GM19099 (cell line): Measurements from ENCODE around the gene SLC16A8.

Source experiments
- POLR2A ChIP-seq: IDR thresholded peaks from 3 replicates; pipeline ENCODE4 v1.6.1; 2011; ENCODE audit warnings: low read depth; ENCODE audit not compliant: insufficient read length; ENCODE audit errors: extremely low read depth

Gene SLC16A8

DNA sequence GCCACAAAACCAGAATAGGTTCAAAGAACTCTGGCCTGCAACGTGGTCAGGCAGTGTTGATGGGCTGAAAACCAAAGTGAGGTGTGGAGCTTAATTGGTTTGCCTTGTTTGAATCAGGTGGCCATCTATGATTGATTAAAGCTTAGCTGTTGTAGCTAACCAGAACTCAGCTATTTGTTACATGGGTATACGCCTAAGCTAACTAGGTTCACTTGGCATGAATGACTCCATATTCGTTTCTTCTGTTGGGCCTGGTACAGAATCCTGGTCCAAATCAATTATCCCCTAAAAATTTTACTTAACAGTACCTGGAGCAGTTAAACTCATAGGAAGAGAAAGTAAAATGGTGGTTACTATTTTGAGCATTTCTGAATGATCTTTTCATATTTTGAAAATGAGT, 34.2 kb upstream of the SLC16A8 start:
- TF ChIP-seq POLR2A = no peak

GRCh38 chr22:38115423-38116205, 31.6 kb upstream of the SLC16A8 start:
- TF ChIP-seq POLR2A = no peak

- no peak for TF ChIP-seq POLR2A
Measured at GRCh38 chr22:38114484-38115398, 30.8 kb upstream of the SLC16A8 start.

- no peak for TF ChIP-seq POLR2A
Measured at GRCh38 chr22:38112381-38112780, 28.4 kb upstream of the SLC16A8 start.

DNA sequence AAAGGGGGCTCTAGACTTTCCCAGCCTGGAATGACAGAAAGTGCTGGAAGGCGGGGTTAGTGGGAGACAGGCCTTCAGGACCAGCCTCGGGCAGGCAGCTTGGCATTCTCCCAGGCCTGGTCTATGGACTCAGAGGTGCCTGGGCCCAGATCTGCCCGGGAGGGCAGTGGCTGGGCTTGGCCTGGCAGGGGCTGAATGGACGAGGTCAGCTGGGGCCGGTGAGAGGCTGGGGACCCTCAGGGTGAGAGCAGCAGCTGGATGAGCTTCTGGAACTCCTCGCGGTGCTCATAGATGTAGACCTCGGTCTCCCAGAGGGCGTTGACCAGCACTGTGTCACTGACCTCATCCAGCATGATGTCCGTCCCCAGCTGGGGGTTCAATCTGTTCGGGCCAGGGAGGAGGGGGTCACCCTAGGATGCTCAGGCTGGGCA, 28.0 kb upstream of the SLC16A8 start:
- TF ChIP-seq POLR2A = no peak

DNA sequence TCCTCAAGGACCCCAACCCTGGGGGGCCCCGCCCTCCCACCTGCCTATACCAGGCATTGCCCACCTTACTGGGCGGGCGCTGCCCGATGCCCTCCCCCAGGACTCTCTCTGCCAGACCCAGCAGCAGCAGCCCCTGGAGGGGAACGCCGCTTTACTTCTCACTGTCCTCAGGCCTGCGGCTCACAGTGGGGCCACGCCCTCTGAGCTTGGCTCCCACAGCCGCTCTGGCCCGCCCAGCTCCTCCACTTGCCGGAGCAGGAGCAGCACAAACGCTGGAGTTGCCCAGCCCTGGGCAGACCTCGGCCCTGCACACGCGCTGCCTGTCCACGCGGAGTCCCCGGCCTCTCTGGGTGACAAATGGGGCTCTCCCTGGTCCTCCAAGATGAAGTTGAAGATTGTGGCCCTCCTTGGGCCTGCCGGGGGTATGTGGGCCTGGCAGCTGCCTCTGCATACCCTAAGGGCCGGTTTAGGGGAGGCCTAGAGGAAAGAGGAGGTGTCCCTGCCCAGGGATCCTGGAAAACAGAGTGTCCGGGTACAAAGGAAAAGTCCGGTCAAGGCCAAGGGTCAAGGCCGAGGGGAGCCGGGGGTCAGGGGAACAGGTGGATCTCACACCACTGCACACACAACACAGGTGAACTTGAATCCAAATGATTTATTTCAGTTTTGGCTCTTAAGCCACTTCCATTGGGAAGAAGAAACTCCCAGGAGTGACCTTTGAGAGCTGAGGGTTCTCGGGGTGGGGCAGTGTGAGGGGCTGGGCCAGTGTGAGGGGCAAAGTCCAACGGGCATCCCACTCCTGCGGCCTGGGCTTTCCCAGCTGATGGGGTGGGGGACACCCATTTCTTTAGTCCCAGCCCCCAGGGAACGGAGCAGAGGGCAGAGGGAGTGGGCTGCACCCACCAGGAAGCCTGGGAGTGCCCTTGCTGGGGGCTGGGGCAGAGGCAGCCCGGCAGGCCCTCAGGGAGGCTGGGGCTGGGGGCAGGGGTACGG, 27.2 kb upstream of the SLC16A8 start:
- TF ChIP-seq POLR2A = no peak

DNA sequence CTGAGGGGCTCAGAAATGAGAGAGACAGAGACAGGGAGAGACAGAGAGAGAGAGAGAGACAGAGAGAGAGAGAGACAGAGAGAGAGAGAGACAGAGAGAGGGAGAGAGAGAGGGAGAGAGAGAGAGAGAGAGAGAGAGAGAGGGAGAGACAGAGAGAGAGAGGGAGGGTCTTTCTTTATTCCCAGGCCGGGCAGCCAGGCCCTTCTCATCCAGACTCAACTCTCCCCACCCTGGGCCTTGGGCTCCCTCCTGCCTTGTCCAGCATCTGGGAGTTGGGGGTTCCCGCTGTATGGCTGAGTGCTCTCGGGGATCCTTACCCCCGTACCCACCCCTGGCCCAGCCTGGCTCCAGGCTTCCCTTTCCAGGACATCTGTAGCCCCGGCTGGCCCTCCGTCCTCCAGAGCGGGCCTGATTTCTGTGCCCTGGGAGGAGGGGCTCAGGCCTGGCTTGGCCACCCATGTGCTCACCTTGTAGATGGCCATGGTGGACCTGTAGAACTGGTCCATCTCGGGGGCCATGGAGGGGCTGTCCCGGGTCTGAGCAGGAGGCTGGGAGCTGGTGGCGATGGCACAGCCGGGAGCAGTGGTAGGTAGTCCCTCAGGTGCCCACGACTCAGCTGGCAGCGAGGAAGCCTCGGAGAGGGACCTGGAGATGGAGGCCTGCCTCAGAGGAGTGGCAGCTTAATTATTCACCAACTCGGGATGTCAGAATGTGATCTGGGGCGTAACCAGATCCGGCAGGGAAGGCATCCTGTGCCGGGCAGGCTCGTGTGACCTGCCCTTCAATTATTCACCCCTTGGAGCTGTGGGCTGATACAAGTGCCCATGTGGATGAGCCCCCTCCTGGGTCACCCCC, 26.3 kb upstream of the SLC16A8 start, which contains the start of gene BAIAP2L2:
BAIAP2L2 (minus strand) TSS at position 677 of the 855 bp plus-strand sequence; CDS start at position 518, 159 bp downstream.
- TF ChIP-seq POLR2A = no peak

- TF ChIP-seq POLR2A = no peak
Measured at GRCh38 chr22:38109371-38110001, 25.5 kb upstream of the SLC16A8 start.

GRCh38 chr22:38108561-38109319, 24.8 kb upstream of the SLC16A8 start:
- TF ChIP-seq POLR2A = no peak

DNA sequence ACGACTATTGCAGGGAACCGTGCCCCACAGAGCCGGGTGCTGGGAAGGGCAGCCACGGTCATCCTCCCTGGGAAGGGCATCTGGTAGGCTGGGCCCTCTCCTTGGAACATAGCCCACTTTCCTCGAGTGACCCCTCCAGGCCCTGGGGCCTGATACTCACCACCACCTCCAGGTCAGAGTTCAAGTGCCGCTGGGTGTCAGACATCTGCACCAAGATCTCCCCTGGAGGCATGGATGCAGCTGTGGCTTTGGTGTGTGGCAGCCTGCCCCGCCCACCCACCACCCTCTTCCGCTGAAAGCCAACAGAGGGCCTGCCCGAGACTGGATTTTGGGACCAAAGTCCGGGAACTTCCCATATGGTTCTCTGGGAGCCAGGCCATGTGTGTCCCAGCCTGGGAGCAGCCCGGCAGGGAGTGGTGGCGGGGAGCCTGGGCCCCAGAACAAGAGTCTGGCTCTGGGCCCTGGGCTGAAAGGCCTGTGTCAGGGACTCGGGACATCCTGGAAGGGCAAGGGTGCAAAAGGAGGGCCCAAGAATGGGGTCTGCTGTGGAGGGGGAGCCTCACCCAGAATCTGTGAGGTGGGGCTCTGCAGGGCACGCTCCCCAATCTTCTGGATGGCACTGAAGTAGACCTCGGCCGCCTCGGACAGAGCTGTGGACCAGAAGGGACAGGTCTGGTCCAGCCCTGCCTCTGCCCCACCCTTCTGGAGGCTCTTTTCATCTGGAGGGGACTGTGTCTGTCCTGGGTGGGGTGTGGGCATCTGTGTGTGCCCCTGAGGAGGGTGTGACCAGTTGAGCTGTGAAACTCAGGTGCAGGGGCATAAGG, 23.9 kb upstream of the SLC16A8 start:
- no peak for TF ChIP-seq POLR2A

GRCh38 chr22:38106814-38107578, 23.0 kb upstream of the SLC16A8 start:
- no peak for TF ChIP-seq POLR2A

GRCh38 chr22:38104084-38104483, 20.1 kb upstream of the SLC16A8 start:
- no peak for TF ChIP-seq POLR2A
